Keratinocyte (primary cell): ENCODE data around the gene PLXNB2. TPM values are rescaled to one million over a fixed set of nuclear protein-coding genes. Genes with fewer than 3 reads are reported as not detected.

Experiments used
- DNase-seq: peaks from one replicate; pipeline ENCODE4 v3.0.0-alpha.2; 2011; ENCODE audit warnings: low read depth, missing footprints, low spot score
- FAIRE-seq: peaks from 2 replicates; lab custom pipeline; 2011; peaks lifted over from hg19 to GRCh38; lab: Jason Lieb, UNC
- H2AFZ ChIP-seq: 2 replicates; pipeline ENCODE4 v1.6.0; 2012; ENCODE audit warnings: low read length, control low read depth, inconsistent platforms; ENCODE audit not compliant: control insufficient read depth
- H3K27ac ChIP-seq: 2 replicates; pipeline ENCODE4 v1.5.1; 2011; ENCODE audit warnings: low read length; ENCODE audit not compliant: control insufficient read depth, insufficient read depth
- H3K27me3 ChIP-seq: 3 replicates; pipeline ENCODE4 v1.6.0; 2011; ENCODE audit warnings: low read length; ENCODE audit not compliant: control insufficient read depth, insufficient read depth; ENCODE audit errors: extremely low read depth
- H3K36me3 ChIP-seq, 2 experiments: 2 replicates in 1 of 2; 3 replicates in 1 of 2; pipeline ENCODE4 v1.5.1; 2011; ENCODE audit warnings: low read length in 2 of 2, mild to moderate bottlenecking in 1 of 2; ENCODE audit not compliant: control insufficient read depth in 2 of 2, insufficient read depth in 2 of 2; ENCODE audit errors: extremely low read depth in 1 of 2
- H3K4me1 ChIP-seq: 3 replicates; pipeline ENCODE4 v1.5.1; 2011; ENCODE audit warnings: low read length; ENCODE audit not compliant: control insufficient read depth, insufficient read depth; ENCODE audit errors: extremely low read depth
- H3K4me2 ChIP-seq: 3 replicates; pipeline ENCODE4 v1.6.0; 2011; ENCODE audit warnings: low read depth, low read length; ENCODE audit not compliant: control insufficient read depth, insufficient read depth; ENCODE audit errors: extremely low read depth
- H3K4me3 ChIP-seq, 3 experiments: fragments of 200-600 bp in 1 of 3; sonication (generic) in 1 of 3; 2 replicates in 2 of 3; 3 replicates in 1 of 3; pipeline ENCODE4 v1.5.1; 2011 to 2016; ENCODE audit warnings: low read length in 3 of 3, mild to moderate bottlenecking in 3 of 3, control low read depth in 2 of 3, inconsistent platforms in 1 of 3, low read depth in 1 of 3, mixed read lengths in 1 of 3, mixed run types in 1 of 3, moderate library complexity in 1 of 3; ENCODE audit not compliant: control insufficient read depth in 2 of 3, insufficient read depth in 2 of 3; ENCODE audit errors: extremely low read depth in 1 of 3
- H3K79me2 ChIP-seq: 2 replicates; pipeline ENCODE4 v1.6.0; 2012; ENCODE audit warnings: low read length; ENCODE audit not compliant: control insufficient read depth, insufficient read depth
- H3K9ac ChIP-seq: 3 replicates; pipeline ENCODE4 v1.6.0; 2011; ENCODE audit warnings: low read length; ENCODE audit not compliant: control insufficient read depth, insufficient read depth; ENCODE audit errors: extremely low read depth
- H3K9me1 ChIP-seq: 3 replicates; pipeline ENCODE4 v1.6.0; 2011; ENCODE audit warnings: low read length; ENCODE audit not compliant: control insufficient read depth, insufficient read depth; ENCODE audit errors: extremely low read depth
- H3K9me3 ChIP-seq: 2 replicates; pipeline ENCODE4 v1.5.1; 2012; ENCODE audit warnings: low read depth, low read length; ENCODE audit not compliant: control insufficient read depth
- H4K20me1 ChIP-seq: 3 replicates; pipeline ENCODE4 v1.6.0; 2011; ENCODE audit warnings: low read length; ENCODE audit not compliant: control insufficient read depth, insufficient read depth; ENCODE audit errors: extremely low read depth
- CTCF ChIP-seq, 3 experiments: IDR thresholded peaks in 1 of 3; conservative IDR thresholded peaks in 1 of 3; optimal IDR thresholded peaks in 1 of 3; 2 replicates in 2 of 3; 3 replicates in 1 of 3; pipeline versions ENCODE3 to v1.5.1; 2011; ENCODE audit warnings: low read length in 3 of 3, mild to moderate bottlenecking in 3 of 3, moderate library complexity in 2 of 3, control low read depth in 1 of 3, inconsistent platforms in 1 of 3; ENCODE audit not compliant: insufficient read depth in 2 of 3; ENCODE audit errors: extremely low read depth in 1 of 3
- EZH2 ChIP-seq: IDR thresholded peaks from one replicate; pipeline ENCODE4 v1.6.1; 2012; ENCODE audit warnings: inconsistent platforms, mild to moderate bottlenecking, low read length, moderate library complexity
- dilution Hi-C: fragments of 300-500 bp; cut with MboI; formaldehyde crosslinking; loops from one replicate; pipeline ENCODE4 v1.7.0; 2020; ENCODE audit warnings: low sequenced_read_pairs; ENCODE audit not compliant: extremely low pct_ligation_motif_present
- polyA plus RNA-seq, 5 experiments: library from polyadenylated mRNA; depleted of rRNA in 3 of 5; stranded (reverse) in 3 of 5; stranded (forward) in 1 of 5; unstranded in 1 of 5; fragments of >200 nt; gene quantifications; 1 replicate in 1 of 5; 2 replicates in 3 of 5; 3 replicates in 1 of 5; pipeline versions ENCODE4 v1.2.1 to v1.2.3, GENCODE V29; 2011 to 2012; ENCODE audit warnings: missing spikeins in 2 of 5, low read depth in 1 of 5, low replicate concordance in 1 of 5

Gene PLXNB2
- polyA plus RNA-seq, 1 donor (not counting 4 experiments of a cell fraction or from before 2014, with no cell fraction given) = 44.3 TPM

GRCh38 chr22:50320671-50321325 is 13.4 kb upstream of the PLXNB2 start:
- Histone ChIP-seq H4K20me1 (no peaks in the 10 kb centered on the region), H3K27me3 (peaks cover 11% of the 10 kb centered on the region), H3K36me3 (no peaks in the 10 kb centered on the region), H3K4me1 (peaks cover 2% of the 10 kb centered on the region), H3K9me1 (no peaks in the 10 kb centered on the region), H3K9ac (no peak overlapping the region), H3K9me3 (no peaks in the 10 kb centered on the region), H3K79me2 (no peaks in the 10 kb centered on the region), H3K4me2 (no peak overlapping the region), H3K4me3 (no peak overlapping the region), H3K27ac (no peak overlapping the region), H2AFZ (no peak overlapping the region)
- TF ChIP-seq CTCF (optimal IDR thresholded peaks at IDR 0.05 in 1 of 3, IDR thresholded peaks at IDR 0.05 in 1 of 3, conservative IDR thresholded peaks at IDR 0.05 in 1 of 3; ENCODE audit: extremely low read depth in 1 of 3, insufficient read depth in 2 of 3, low read length in 3 of 3) = no peak
- no peak for TF ChIP-seq EZH2
- dilution Hi-C loops = no loop called here
- FAIRE-seq (no peak), DNase-seq (no peak)

- Histone ChIP-seq H3K9me3 (no peaks in the 10 kb centered on the region), H3K27me3 (peaks cover 13% of the 10 kb centered on the region), H4K20me1 (no peaks in the 10 kb centered on the region), H3K79me2 (no peaks in the 10 kb centered on the region), H3K36me3 (no peaks in the 10 kb centered on the region), H3K9me1 (no peaks in the 10 kb centered on the region), H3K9ac (no peak overlapping the region), H2AFZ (no peak overlapping the region), H3K4me2 (no peak overlapping the region), H3K4me1 (peaks cover 2% of the 10 kb centered on the region), H3K4me3 (no peak overlapping the region), H3K27ac (no peak overlapping the region)
- DNase-seq (no peak), FAIRE-seq (no peak)
- no peak for TF ChIP-seq CTCF (optimal IDR thresholded peaks at IDR 0.05 in 1 of 3, IDR thresholded peaks at IDR 0.05 in 1 of 3, conservative IDR thresholded peaks at IDR 0.05 in 1 of 3; ENCODE audit: extremely low read depth in 1 of 3, insufficient read depth in 2 of 3, low read length in 3 of 3)
- TF ChIP-seq EZH2 = no peak
- dilution Hi-C loops = no loop called here
Observed at GRCh38 chr22:50320116-50320515, 12.7 kb upstream of the PLXNB2 start.
